ENCODE results near the gene SERPINA9. TPM values are rescaled to one million over a fixed set of nuclear protein-coding genes. Genes with fewer than 3 reads are reported as not detected.

Gene SERPINA9
- total RNA-seq, 1 donor from 2014 or later = not detected

- Mint-ChIP-seq H3K9me3 (ENCODE audit: unreplicated experiment) (peaks cover 5% of the 10 kb centered on the region), H3K4me3 (ENCODE audit: unreplicated experiment) (no peak overlapping the region), H3K36me3 (ENCODE audit: unreplicated experiment) (no peaks in the 10 kb centered on the region), H3K4me1 (ENCODE audit: unreplicated experiment) (peaks cover 14% of the 10 kb centered on the region), H3K27ac (ENCODE audit: unreplicated experiment) (no peak overlapping the region), H3K27me3 (ENCODE audit: unreplicated experiment) (no peaks in the 10 kb centered on the region)
- DNase-seq (ENCODE audit: extremely low spot score, unreplicated experiment) = no peak
- no peak for TF ChIP-seq CTCF (IDR thresholded peaks at IDR 0.05)
These were observed 2.4 kb upstream of the SERPINA9 start for GRCh38 chr14:94478420-94478819.

DNA sequence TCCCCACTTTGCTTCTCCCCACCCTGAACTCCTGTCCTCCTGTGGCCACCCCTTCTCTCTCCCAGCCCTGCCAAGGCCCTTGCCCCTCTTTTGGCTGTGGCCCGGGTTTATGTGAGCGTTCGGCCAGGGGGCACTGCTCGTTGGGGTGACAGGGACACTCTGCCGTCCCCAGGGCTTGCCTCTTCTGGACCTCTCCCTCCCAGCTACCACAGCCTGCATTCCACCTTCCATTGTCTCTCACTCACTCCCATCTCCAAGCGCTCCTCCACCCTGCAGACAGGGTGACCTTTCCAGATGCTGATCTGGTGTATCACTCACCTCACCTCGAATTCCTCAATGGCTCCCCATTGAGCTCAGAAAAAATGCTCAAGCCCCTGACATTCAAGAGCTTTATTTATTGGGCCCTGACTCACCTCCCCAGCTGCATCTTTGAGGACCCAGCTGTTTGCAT is 1.4 kb downstream of the SERPINA9 start:
- no peak for DNase-seq (ENCODE audit: extremely low spot score, unreplicated experiment)
- Mint-ChIP-seq H3K9me3 (ENCODE audit: unreplicated experiment) (peaks cover 5% of the 10 kb centered on the region), H3K36me3 (ENCODE audit: unreplicated experiment) (no peaks in the 10 kb centered on the region), H3K27ac (ENCODE audit: unreplicated experiment) (no peak overlapping the region), H3K4me1 (ENCODE audit: unreplicated experiment) (no peaks in the 10 kb centered on the region), H3K27me3 (ENCODE audit: unreplicated experiment) (peaks cover 12% of the 10 kb centered on the region), H3K4me3 (ENCODE audit: unreplicated experiment) (no peak overlapping the region)
- no peak for TF ChIP-seq CTCF (IDR thresholded peaks at IDR 0.05)

DNA sequence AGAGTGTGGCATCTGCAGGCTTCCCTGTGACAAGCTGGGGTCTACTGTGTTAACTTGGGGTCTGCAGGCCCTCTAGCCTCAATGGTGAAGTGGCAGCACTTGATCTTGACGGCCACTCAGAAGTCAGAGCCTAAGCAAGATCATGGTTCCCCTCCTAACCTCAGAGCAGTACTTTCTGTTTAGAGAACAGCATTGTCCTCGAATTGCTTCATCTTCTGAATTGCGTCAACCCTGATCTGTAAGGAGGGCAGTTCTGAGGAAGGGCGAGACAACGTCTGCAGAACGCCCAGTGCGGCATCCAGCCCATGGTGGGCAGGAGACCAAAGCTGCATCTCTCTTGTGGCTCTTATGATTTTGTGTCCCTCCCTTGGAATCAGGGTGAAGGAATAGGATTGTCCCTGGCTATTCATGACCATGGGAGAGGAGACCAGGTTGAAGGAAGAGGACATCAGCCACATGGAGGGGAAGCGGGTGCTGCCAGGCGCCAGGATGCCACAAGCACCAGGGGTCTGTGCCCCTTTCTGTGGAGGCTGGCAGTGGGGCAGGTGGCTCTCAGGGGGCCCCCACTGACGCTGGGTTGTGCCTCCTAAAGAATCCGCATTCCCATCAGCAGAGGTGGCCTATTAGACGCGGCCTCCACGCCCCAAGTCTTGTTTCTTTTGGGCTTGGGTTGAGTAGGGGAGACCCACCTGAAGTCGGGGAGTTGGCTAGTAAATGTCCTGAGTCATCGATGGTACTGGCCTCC is 2.2 kb downstream of the SERPINA9 start:
- no peak for DNase-seq (ENCODE audit: extremely low spot score, unreplicated experiment)
- no peak overlapping the region for H3K27ac Mint-ChIP-seq (ENCODE audit: unreplicated experiment)

DNA sequence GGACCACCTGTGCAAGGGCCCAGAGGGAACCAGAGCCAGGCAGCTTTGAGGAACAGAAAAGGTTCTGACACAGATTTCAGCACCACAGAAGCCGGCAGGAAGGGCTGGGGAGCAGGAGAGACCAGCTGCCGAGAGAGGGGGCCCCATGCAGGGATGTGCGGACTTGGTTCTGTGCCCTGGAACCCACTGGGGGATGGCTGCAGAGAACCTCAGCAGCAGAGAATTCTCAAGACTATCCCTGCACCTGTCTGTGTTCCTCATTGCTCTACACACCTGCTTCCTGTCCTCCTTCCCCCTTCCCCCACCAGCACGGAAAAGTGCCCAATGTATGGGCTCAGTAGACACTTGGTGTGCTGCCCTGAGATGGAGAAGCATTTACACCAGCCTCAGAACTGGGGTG is 3.2 kb downstream of the SERPINA9 start:
- Mint-ChIP-seq H3K27ac (ENCODE audit: unreplicated experiment) (no peak overlapping the region), H3K36me3 (ENCODE audit: unreplicated experiment) (no peaks in the 10 kb centered on the region), H3K9me3 (ENCODE audit: unreplicated experiment) (no peaks in the 10 kb centered on the region), H3K27me3 (ENCODE audit: unreplicated experiment) (peaks cover 15% of the 10 kb centered on the region), H3K4me1 (ENCODE audit: unreplicated experiment) (no peaks in the 10 kb centered on the region), H3K4me3 (ENCODE audit: unreplicated experiment) (no peak overlapping the region)
- TF ChIP-seq CTCF (IDR thresholded peaks at IDR 0.05) = no peak
- peak; percentile 62 for DNase-seq (ENCODE audit: extremely low spot score, unreplicated experiment)

More for the DNA sequence above, 2.2 kb downstream of the SERPINA9 start:
- no peaks in the 10 kb centered on the region for H3K36me3 Mint-ChIP-seq (ENCODE audit: unreplicated experiment)
- H3K4me3 Mint-ChIP-seq (ENCODE audit: unreplicated experiment) = no peak overlapping the region
- TF ChIP-seq CTCF (IDR thresholded peaks at IDR 0.05) = no peak
- no peaks in the 10 kb centered on the region for H3K4me1 Mint-ChIP-seq (ENCODE audit: unreplicated experiment)
- H3K27me3 Mint-ChIP-seq (ENCODE audit: unreplicated experiment) = peaks cover 12% of the 10 kb centered on the region
- peaks cover 2% of the 10 kb centered on the region for H3K9me3 Mint-ChIP-seq (ENCODE audit: unreplicated experiment)

DNA sequence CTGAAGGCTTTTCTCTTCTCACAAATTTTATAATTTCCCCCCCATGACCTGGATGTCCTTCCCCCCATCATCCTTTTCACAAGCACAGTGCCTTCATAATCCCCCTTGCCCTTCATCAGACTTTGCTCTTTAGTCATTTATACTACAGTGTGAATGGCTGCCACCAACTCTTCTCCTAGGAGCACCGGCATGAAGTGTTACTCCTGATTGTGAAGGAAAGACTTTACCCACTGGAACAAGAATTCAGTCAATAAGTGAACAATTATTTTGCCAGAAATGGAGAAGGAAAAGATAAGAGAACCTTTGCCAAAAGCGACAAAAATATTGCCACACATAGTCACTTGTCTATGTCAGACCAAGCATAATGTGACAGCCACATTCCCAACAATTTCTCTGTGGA is 5.0 kb downstream of the SERPINA9 start:
- no peak for TF ChIP-seq CTCF (IDR thresholded peaks at IDR 0.05)
- Mint-ChIP-seq H3K36me3 (ENCODE audit: unreplicated experiment) (no peaks in the 10 kb centered on the region), H3K4me3 (ENCODE audit: unreplicated experiment) (no peak overlapping the region), H3K9me3 (ENCODE audit: unreplicated experiment) (no peaks in the 10 kb centered on the region), H3K4me1 (ENCODE audit: unreplicated experiment) (no peaks in the 10 kb centered on the region), H3K27me3 (ENCODE audit: unreplicated experiment) (peaks cover 19% of the 10 kb centered on the region), H3K27ac (ENCODE audit: unreplicated experiment) (no peak overlapping the region)
- DNase-seq (ENCODE audit: extremely low spot score, unreplicated experiment) = no peak
